DOHH2 (cell line): ENCODE results near the gene F13A1.

Source experiments
- H3F3A ChIP-seq: fragments of 200-600 bp; sonication (generic), shearing (Covaris generic); 2 replicates; pipeline ENCODE4 v1.6.0; 2016; ENCODE audit warnings: antibody characterized with exemption, mild to moderate bottlenecking; ENCODE audit not compliant: control insufficient read depth, insufficient read depth
- H3K27ac ChIP-seq: fragments of 200-600 bp; sonication (generic); 2 replicates; pipeline ENCODE4 v1.5.1; 2014; ENCODE audit warnings: low read depth, mild to moderate bottlenecking, low read length, moderate library complexity
- H3K27me3 ChIP-seq: fragments of 200-600 bp; sonication (generic); 2 replicates; pipeline ENCODE4 v1.6.1; 2014; ENCODE audit warnings: mild to moderate bottlenecking, low read length, mixed read lengths; ENCODE audit not compliant: control insufficient read depth
- H3K36me3 ChIP-seq: fragments of 200-600 bp; sonication (generic); 2 replicates; pipeline ENCODE4 v1.6.1; 2014; ENCODE audit warnings: mild to moderate bottlenecking, low read length, moderate library complexity, mixed read lengths; ENCODE audit not compliant: control insufficient read depth
- H3K4me1 ChIP-seq: fragments of 200-600 bp; sonication (generic); 2 replicates; pipeline ENCODE4 v1.6.1; 2014; ENCODE audit warnings: mild to moderate bottlenecking, low read length, mixed read lengths; ENCODE audit not compliant: control insufficient read depth
- H3K4me2 ChIP-seq: fragments of 200-600 bp; sonication (generic); 2 replicates; pipeline ENCODE4 v1.6.0; 2014; ENCODE audit warnings: mild to moderate bottlenecking, low read length, moderate library complexity
- H3K4me3 ChIP-seq: fragments of 200-600 bp; sonication (generic); 2 replicates; pipeline ENCODE4 v1.5.1; 2014; ENCODE audit warnings: mild to moderate bottlenecking, low read length, mixed read lengths
- H3K79me2 ChIP-seq: fragments of 200-600 bp; sonication (generic); 2 replicates; pipeline ENCODE4 v1.6.1; 2014; ENCODE audit warnings: mild to moderate bottlenecking, low read length, mixed read lengths; ENCODE audit not compliant: control insufficient read depth
- H3K9me2 ChIP-seq: fragments of 200-600 bp; sonication (generic); replicated peaks from 2 replicates; pipeline ENCODE4 v1.6.1; 2014; ENCODE audit warnings: mild to moderate bottlenecking, low read length, mixed read lengths; ENCODE audit not compliant: control insufficient read depth
- H3K9me3 ChIP-seq: fragments of 200-600 bp; sonication (generic); 2 replicates; pipeline ENCODE4 v1.6.1; 2014; ENCODE audit warnings: antibody characterized with exemption, low read length, mixed read lengths; ENCODE audit not compliant: control insufficient read depth, insufficient read depth
- H4K20me1 ChIP-seq: fragments of 200-600 bp; sonication (generic); 2 replicates; pipeline ENCODE4 v1.6.0; 2014; ENCODE audit warnings: low read depth, mild to moderate bottlenecking, antibody characterized with exemption, low read length, moderate library complexity; ENCODE audit not compliant: control insufficient read depth, insufficient read depth
- CTCF ChIP-seq: fragments of 200-600 bp; sonication (generic); IDR thresholded peaks from one replicate; pipeline ENCODE4 v1.5.1; 2014; ENCODE audit warnings: antibody characterized with exemption, mild to moderate bottlenecking, low read depth, low read length; ENCODE audit not compliant: poor library complexity, severe bottlenecking
- EZH2phosphoT487 ChIP-seq: fragments of 200-600 bp; sonication (generic); IDR thresholded peaks from 2 replicates; pipeline ENCODE4 v1.6.1; 2017; ENCODE audit warnings: borderline replicate concordance, mild to moderate bottlenecking, antibody characterized with exemption, low read length, moderate library complexity, mixed read lengths

The F13A1 gene

GRCh38 chr6:6105472-6106036 lies 214.9 kb downstream of the F13A1 start:
- Histone ChIP-seq H3K4me3 (no peak overlapping the region), H4K20me1 (no peaks in the 10 kb centered on the region), H3K79me2 (no peaks in the 10 kb centered on the region), H3K4me2 (no peak overlapping the region), H3K9me2 (no peaks in the 10 kb centered on the region), H3K4me1 (no peaks in the 10 kb centered on the region), H3F3A (no peaks in the 10 kb centered on the region), H3K27me3 (no peaks in the 10 kb centered on the region; the same call in none of the 2 replicates), H3K9me3 (no peaks in the 10 kb centered on the region), H3K36me3 (no peaks in the 10 kb centered on the region), H3K27ac (no peak overlapping the region)
- TF ChIP-seq EZH2phosphoT487, result no peak
- peak; percentile 53 for TF ChIP-seq CTCF
